Ovary (tissue), 9 donors: ENCODE measurements around the gene CUEDC2. TPM values are rescaled to one million over a fixed set of nuclear protein-coding genes. Genes with fewer than 3 reads are reported as not detected.

ENCODE experiments used
- DNase-seq, 5 donors: peaks; one replicate each; pipeline ENCODE4 v3.0.0-alpha.2; 2019 to 2020
- H3K27ac ChIP-seq, 2 donors: fragments of 200-600 bp; one replicate each; pipeline versions ENCODE4 v1.5.1 to v1.8.0; 2019 to 2022
- H3K27me3 ChIP-seq: fragments of 200-600 bp; one replicate; pipeline ENCODE4 v1.8.0; 2022
- H3K36me3 ChIP-seq: fragments of 200-600 bp; sonication (generic); one replicate; pipeline ENCODE4 v1.5.1; 2019
- H3K4me1 ChIP-seq: one replicate; pipeline ENCODE4 v1.8.1; 2013; ENCODE audit warnings: mild to moderate bottlenecking, moderate library complexity; ENCODE audit not compliant: insufficient read depth
- H3K4me3 ChIP-seq: fragments of 200-600 bp; sonication (generic); one replicate; pipeline ENCODE4 v1.5.1; 2017
- H3K9me3 ChIP-seq, 2 donors: fragments of 200-600 bp in 1 of 2; sonication (generic) in 1 of 2; one replicate each; pipeline versions ENCODE4 v1.5.1 to v1.8.1; 2013 to 2019; ENCODE audit warnings: mild to moderate bottlenecking in 1 of 2, moderate library complexity in 1 of 2
- CTCF ChIP-seq, 3 donors: fragments of 450-650 bp in 2 of 3; fragments of 200-600 bp in 1 of 3; IDR thresholded peaks; one replicate each; pipeline versions ENCODE4 v1.5.1 to v1.8.0; 2016 to 2022; ENCODE audit warnings: antibody characterized with exemption in 3 of 3, mild to moderate bottlenecking in 1 of 3
- EP300 ChIP-seq: sonication (generic); formaldehyde crosslinking; IDR thresholded peaks from one replicate; pipeline ENCODE4 v1.6.1; 2017; ENCODE audit warnings: antibody characterized with exemption
- POLR2A ChIP-seq: fragments of 450-650 bp; IDR thresholded peaks from one replicate; pipeline ENCODE4 v1.6.1; 2017; ENCODE audit warnings: antibody characterized with exemption, mild to moderate bottlenecking, moderate library complexity
- WGBS, 3 donors: extraction: QIAGEN DNeasy Blood & Tissue Kit in 1 of 3; methylation state at CpG; one replicate each; pipeline versions ENCODE4 v1.1.5 to v1.1.7; 2013 to 2017; 5-methylcytosine and 5-hydroxymethylcytosine counted together
- intact Hi-C, 4 donors: fragments of 100-400 bp; cut with DNase I; formaldehyde crosslinking; loops; one replicate each; pipeline versions ENCODE4 v1.11.0 to v1.15.1; 2022 to 2023
- polyA plus RNA-seq, 2 donors: library from polyadenylated mRNA; stranded (reverse); fragments of 200-250 nt in 1 of 2; fragments of 350-450 nt in 1 of 2; fragmentation: Illumina TruSeq in 1 of 2; extraction: RNeasy Lipid Tissue Mini Kit (QIAGEN cat#74804) in 1 of 2; gene quantifications; one replicate each; pipeline ENCODE4 v1.2.3, GENCODE V29; 2013 to 2014
- total RNA-seq, 7 donors: library from RNA; depleted of rRNA in 2 of 7; stranded (reverse); fragments of >200 nt in 2 of 7; fragmentation: NEBNext Ultra II Directional in 3 of 7; extraction: Animal tissue kit (Norgen Biotek cat#: 25700) in 3 of 7; gene quantifications; one replicate each; pipeline versions ENCODE4 v1.1.0 to v1.2.4, GENCODE V29; 2016 to 2023
- donor health status: DM: no; HTN: no; CAD: no; lungs with moderate emphysema.
- donor health status: DM: no; HTN: no; CAD: no.
- donor health status: Bipolar disorder and iron deficiency.
- donor health status: DM: yes; HTN: yes; CAD: no.
- donor health status: DM: no; HTN: no; CAD: no.
- donor health status: DM: yes; HTN: yes; CAD: no.

Gene CUEDC2
- total and polyA plus RNA-seq, 9 donors: 34.7 to 76.5 (median 61.7) TPM

GRCh38 chr10:102424145-102424544, 8.2 kb downstream of the CUEDC2 start:
- H3K27me3 ChIP-seq: no peaks in the 10 kb centered on the region
- intact Hi-C loops: no loop called here
- 79 to 81% (median 80%) methylated on average over 9 of the region's 9 CpGs for WGBS, 3 donors
- H3K4me1 ChIP-seq: peaks cover 19% of the 10 kb centered on the region
- peak in 1 of 5 donors; percentile 33 for DNase-seq
- H3K4me3 ChIP-seq: no peak overlapping the region
- no peak for TF ChIP-seq POLR2A
- no peak for TF ChIP-seq EP300
- no peak for TF ChIP-seq CTCF (IDR thresholded peaks at IDR 0.05)
- H3K9me3 ChIP-seq: no peaks in the 10 kb centered on the region
- no peak overlapping the region for H3K27ac ChIP-seq
- H3K36me3 ChIP-seq: no peaks in the 10 kb centered on the region

GRCh38 chr10:102423372-102423968, 8.9 kb downstream of the CUEDC2 start:
- intact Hi-C loops: no loop called here
- Histone ChIP-seq H3K4me3 (no peak overlapping the region), H3K4me1 (peaks cover 21% of the 10 kb centered on the region), H3K9me3 (no peaks in the 10 kb centered on the region), H3K36me3 (no peaks in the 10 kb centered on the region), H3K27ac (no peak overlapping the region), H3K27me3 (no peaks in the 10 kb centered on the region)
- TF ChIP-seq POLR2A: no peak
- no peak for TF ChIP-seq CTCF (IDR thresholded peaks at IDR 0.05)
- TF ChIP-seq EP300: no peak
- DNase-seq: peak in 1 of 5 donors; percentile 30
- WGBS, 3 donors: 80 to 89% (median 85%) methylated on average over 13 of the region's 13 CpGs

- Histone ChIP-seq H3K27ac (peak overlapping the region in 1 of 2 donors; percentile 89), H3K4me3 (peak overlapping the region; percentile 98), H3K9me3 (no peaks in the 10 kb centered on the region), H3K27me3 (no peaks in the 10 kb centered on the region), H3K4me1 (peaks cover 21% of the 10 kb centered on the region), H3K36me3 (no peaks in the 10 kb centered on the region)
- intact Hi-C loops: no loop called here
- peak; percentile 58 to 79 (median 70) for DNase-seq
- WGBS, 3 donors: 3 to 7% (median 4%) methylated on average over 28 of the region's 28 CpGs
- TF ChIP-seq EP300 (no peak), CTCF (IDR thresholded peaks at IDR 0.05) (peak; percentile 42 to 72 (median 67)), POLR2A (no peak)
Measured at GRCh38 chr10:102422545-102423129, 9.7 kb downstream of the CUEDC2 start.

- peak in 3 of 5 donors; percentile 24 to 58 (median 57) for DNase-seq
- 1% methylated on average over 62 of the region's 62 CpGs for WGBS, 3 donors
- Histone ChIP-seq H3K4me3 (peak overlapping the region; percentile 98), H3K27me3 (no peaks in the 10 kb centered on the region), H3K4me1 (peaks cover 21% of the 10 kb centered on the region), H3K27ac (peak overlapping the region; percentile 73 to 89), H3K9me3 (no peaks in the 10 kb centered on the region), H3K36me3 (no peaks in the 10 kb centered on the region)
- TF ChIP-seq EP300 (no peak), POLR2A (no peak), CTCF (IDR thresholded peaks at IDR 0.05) (no peak)
- intact Hi-C loops: no loop called here
Measured at GRCh38 chr10:102421757-102422512, 10.4 kb downstream of the CUEDC2 start.
